ENCODE data around the gene CCDC7.

- TF ChIP-seq, protein P1, sequence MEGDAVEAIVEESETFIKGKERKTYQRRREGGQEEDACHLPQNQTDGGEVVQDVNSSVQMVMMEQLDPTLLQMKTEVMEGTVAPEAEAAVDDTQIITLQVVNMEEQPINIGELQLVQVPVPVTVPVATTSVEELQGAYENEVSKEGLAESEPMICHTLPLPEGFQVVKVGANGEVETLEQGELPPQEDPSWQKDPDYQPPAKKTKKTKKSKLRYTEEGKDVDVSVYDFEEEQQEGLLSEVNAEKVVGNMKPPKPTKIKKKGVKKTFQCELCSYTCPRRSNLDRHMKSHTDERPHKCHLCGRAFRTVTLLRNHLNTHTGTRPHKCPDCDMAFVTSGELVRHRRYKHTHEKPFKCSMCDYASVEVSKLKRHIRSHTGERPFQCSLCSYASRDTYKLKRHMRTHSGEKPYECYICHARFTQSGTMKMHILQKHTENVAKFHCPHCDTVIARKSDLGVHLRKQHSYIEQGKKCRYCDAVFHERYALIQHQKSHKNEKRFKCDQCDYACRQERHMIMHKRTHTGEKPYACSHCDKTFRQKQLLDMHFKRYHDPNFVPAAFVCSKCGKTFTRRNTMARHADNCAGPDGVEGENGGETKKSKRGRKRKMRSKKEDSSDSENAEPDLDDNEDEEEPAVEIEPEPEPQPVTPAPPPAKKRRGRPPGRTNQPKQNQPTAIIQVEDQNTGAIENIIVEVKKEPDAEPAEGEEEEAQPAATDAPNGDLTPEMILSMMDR (IDR thresholded peaks at IDR 0.05; ENCODE audit: poor library complexity): no peak
- no peak for TF ChIP-seq EZH2 (IDR thresholded peaks at IDR 0.05; ENCODE audit: borderline replicate concordance)
- no peak for TF ChIP-seq EZH2phosphoT487 (IDR thresholded peaks at IDR 0.05; ENCODE audit: low read depth, severe bottlenecking, unreplicated experiment)
These were observed 159.8 kb downstream of the CCDC7 start for GRCh38 chr10:32605787-32606186.
